Right lobe of liver (tissue), 4 donors: ENCODE measurements around the gene MYADML2.

Source experiments
- POLR2A ChIP-seq: fragments of 450-650 bp; IDR thresholded peaks from one replicate; pipeline ENCODE4 v1.6.1; 2017; ENCODE audit warnings: antibody characterized with exemption, mild to moderate bottlenecking
- TF ChIP-seq, protein P1 (sequence below), 4 donors: fragments of 200-600 bp in 3 of 4; fragments of 450-650 bp in 1 of 4; IDR thresholded peaks; one replicate each; pipeline versions ENCODE4 v1.5.1 to v1.8.0; 2016 to 2022; ENCODE audit warnings: antibody characterized with exemption in 4 of 4, mild to moderate bottlenecking in 2 of 4
- donor health status: DM: no; HTN: no; CAD: no.
- donor health status: DM: no; HTN: no; CAD: no.
- donor health status: DM: no; HTN: yes; CAD: no.

DNA sequence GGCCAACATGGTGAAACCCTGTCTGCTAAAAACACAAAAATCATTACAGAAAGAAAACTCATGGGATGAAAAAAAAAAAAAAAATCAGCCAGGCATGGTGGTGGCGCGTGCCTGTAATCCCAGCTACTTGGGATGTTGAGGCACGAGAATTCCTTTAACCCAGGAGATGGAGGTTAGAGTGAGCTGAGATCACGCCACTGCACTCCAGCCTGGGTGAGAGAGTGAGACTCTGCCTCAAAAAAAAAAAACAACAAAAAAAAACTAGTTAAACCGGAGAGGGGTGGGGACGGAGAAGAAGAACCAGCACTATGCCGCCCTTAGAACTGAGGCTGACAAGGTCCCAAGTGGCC is 21.3 kb upstream of the MYADML2 start:
- TF ChIP-seq, protein P1, sequence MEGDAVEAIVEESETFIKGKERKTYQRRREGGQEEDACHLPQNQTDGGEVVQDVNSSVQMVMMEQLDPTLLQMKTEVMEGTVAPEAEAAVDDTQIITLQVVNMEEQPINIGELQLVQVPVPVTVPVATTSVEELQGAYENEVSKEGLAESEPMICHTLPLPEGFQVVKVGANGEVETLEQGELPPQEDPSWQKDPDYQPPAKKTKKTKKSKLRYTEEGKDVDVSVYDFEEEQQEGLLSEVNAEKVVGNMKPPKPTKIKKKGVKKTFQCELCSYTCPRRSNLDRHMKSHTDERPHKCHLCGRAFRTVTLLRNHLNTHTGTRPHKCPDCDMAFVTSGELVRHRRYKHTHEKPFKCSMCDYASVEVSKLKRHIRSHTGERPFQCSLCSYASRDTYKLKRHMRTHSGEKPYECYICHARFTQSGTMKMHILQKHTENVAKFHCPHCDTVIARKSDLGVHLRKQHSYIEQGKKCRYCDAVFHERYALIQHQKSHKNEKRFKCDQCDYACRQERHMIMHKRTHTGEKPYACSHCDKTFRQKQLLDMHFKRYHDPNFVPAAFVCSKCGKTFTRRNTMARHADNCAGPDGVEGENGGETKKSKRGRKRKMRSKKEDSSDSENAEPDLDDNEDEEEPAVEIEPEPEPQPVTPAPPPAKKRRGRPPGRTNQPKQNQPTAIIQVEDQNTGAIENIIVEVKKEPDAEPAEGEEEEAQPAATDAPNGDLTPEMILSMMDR (IDR thresholded peaks at IDR 0.05), result no peak
- no peak for TF ChIP-seq POLR2A
